ENCODE data around the gene NECTIN2.

DNA sequence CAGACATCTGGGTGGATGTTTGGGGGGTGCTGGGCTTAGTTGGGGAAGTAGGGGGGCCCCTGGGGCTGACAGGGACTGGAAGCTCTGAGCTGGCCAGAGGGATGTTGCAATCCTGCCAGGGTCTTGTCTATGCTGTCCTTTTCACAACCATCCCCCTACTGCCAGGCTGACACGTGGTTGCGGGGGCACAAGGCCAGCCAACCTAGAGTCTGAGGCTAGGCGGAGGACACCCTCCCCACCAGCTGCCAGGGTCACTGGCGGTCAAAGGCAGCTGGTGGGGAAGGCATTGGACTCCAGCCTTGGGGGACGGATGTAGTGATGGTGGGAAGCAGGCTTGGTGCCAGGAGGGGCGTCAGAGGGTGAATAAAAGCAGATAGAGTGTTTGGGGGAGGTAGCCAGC lies 66.8 kb downstream of the NECTIN2 start:
- TF ChIP-seq, protein P1, sequence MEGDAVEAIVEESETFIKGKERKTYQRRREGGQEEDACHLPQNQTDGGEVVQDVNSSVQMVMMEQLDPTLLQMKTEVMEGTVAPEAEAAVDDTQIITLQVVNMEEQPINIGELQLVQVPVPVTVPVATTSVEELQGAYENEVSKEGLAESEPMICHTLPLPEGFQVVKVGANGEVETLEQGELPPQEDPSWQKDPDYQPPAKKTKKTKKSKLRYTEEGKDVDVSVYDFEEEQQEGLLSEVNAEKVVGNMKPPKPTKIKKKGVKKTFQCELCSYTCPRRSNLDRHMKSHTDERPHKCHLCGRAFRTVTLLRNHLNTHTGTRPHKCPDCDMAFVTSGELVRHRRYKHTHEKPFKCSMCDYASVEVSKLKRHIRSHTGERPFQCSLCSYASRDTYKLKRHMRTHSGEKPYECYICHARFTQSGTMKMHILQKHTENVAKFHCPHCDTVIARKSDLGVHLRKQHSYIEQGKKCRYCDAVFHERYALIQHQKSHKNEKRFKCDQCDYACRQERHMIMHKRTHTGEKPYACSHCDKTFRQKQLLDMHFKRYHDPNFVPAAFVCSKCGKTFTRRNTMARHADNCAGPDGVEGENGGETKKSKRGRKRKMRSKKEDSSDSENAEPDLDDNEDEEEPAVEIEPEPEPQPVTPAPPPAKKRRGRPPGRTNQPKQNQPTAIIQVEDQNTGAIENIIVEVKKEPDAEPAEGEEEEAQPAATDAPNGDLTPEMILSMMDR (IDR thresholded peaks at IDR 0.05), result no peak
- no peak for TF ChIP-seq EP300 (IDR thresholded peaks at IDR 0.05)

All from stomach (tissue), 4 donors.